ENCODE measurements around the gene BBOF1.
"Not testable (repeated sequence)": the region's sequence is repeated elsewhere in the genome, so short reads cannot be mapped to it uniquely, and the experiment has no call there.

BBOF1 gene, protein sequence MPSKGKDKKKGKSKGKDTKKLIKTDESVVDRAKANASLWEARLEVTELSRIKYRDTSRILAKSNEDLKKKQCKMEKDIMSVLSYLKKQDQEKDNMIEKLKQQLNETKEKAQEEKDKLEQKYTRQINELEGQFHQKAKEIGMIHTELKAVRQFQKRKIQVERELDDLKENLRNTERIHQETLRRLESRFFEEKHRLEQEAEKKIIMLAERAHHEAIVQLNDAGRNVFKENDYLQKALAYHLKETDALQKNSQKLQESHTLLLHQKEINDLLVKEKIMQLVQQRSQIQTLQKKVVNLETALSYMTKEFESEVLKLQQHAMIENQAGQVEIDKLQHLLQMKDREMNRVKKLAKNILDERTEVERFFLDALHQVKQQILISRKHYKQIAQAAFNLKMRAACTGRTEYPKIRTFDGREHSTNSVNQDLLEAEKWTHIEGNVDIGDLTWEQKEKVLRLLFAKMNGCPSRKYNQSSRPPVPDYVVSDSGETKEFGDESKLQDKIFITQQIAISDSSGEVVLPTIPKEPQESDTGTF

DNA sequence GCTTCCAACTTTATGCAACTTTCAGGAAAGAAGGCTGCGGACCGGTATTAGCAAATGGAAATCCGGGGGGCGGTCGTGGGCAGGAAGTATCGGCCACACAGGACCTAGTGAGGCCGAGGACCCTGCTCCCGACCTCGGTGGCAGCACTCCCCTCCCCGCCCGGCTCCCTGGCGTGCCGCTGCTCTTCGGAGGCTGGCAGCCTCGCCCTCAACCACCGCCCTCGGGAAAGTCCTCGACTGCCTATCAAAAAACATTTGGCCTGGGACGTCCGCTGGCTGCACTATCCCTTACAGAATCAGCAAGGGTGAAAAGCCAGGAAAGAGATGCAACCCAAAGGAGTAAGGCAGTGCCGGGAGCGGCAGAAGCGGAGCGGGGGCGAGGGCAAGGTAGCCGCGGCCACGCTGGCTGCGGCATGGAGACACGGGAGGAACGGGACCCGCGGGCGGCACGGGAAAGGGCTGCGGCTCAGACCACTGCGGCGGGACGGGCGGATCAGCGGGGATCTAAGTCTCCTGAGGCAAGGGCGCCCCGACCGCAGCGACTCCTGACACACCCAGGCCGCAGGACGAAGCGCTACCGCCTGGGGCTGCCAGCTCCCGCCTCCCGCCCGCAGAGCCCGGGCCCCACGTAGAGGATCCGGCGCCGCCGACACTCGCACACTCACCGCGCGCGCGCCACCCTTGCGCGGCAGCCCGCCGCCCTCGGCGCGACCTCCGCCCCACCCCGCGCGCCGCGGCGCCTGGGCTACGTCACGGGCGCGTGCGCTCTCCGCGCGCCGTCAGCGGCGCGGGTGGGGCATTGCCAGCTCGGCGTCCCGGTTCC is at the start of gene BBOF1, which contains the start of gene ENTPD5:
Gene BBOF1 (plus strand): TSS at position 764 of the 822 bp plus-strand sequence. CDS start 130 bp downstream, outside the sequence.
Gene ENTPD5 (minus strand): TSS at position 703 of the 822 bp plus-strand sequence. CDS start 31,186 bp downstream, outside the sequence.
- DNase-seq, result peak; percentile 88

DNA sequence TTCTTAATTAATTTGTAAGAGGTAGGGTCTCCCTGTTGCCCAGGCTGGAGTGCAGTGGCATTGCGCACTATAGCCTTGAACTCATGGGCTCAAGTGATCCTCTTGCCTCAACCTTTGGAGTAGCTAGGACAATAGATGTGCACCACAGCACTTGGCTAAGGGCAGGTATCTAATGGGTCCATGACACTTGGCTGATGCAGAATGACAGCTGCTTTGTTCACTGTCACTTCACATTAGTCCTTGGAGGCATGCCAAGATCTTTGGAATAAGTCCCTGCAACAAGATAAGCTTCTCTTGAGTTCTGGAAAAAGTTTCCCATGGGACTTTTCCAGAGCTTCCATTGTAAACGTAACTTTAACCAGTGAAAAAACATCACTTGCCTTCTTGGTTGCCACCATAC is 45.7 kb upstream of the BBOF1 start:
- no peak for DNase-seq

DNA sequence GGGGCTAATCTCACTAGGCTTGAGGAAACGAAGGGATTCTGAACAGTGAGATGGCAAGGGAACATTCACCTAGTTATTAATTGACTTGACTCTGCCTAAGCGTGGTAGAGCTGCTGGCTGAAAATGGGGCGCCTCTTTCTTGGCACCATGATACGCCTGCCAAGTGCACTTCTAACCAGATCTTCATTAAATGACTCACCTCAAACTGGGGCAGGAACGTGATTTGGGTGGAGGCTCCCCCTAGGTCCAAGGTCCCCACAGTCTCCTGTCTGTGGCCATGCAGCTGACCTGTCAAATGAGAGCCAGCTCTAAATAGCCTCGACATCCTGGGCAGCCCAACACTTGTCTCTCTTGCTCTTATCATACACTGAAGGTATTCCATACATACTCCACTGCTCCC is 43.0 kb upstream of the BBOF1 start:
- DNase-seq, result no peak

DNA sequence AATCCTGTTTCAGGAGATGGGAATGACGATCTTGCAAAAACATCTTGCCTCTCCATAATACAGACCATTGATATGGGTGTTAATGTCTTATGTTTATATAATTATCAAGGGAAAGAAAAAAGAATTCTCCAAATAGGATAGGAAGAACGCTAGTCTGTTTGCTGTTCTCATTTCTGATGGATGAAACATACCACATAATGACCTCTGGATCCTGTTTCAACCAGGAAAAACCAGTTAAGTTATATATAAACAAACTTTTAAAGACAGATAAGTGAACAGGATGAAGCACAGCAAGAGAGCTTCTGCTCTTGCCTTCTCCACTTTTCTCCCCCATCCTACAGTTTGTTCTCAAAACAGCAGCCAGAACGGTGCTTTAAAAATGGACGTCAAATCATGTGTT is 41.3 kb upstream of the BBOF1 start:
- DNase-seq, result no peak

DNA sequence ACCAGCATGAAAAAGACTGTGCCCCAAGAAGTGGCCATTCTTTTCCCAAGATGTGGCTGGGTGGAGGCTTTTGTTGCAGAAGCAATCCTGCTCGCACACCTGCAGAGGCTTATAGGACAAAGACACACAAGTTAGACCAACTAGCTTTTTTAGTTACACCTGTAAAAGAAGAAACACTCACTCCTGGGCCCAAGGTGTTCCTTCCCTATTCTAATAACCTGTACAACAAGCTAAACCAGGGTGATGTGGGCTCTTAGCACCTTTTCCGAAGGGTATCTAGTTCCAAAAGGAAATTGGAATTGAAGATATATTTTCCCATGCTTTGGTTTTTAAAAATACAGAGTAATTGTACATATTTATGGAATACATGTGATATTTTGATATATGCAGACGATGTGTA is 31.1 kb upstream of the BBOF1 start:
- DNase-seq, result no peak

DNA sequence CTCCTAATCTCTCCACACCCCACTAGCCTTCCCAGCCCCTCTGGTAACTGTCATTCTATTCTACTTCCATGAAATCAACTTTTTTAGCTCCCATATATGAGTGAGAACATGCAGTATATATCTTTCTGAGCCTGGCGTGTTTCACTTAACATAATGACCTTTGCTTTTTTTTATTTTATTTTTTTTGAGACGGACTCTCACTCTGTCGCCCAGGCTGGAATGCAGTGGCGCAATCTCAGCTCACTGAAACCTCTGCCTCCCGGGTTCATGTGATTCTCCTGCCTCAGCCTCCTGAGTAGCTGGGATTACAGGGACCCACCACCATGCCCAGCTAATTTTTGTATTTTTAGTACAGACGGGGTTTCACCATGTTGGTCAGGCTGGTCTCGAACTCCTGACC is 30.5 kb upstream of the BBOF1 start:
- not testable (repeated sequence) for DNase-seq

DNA sequence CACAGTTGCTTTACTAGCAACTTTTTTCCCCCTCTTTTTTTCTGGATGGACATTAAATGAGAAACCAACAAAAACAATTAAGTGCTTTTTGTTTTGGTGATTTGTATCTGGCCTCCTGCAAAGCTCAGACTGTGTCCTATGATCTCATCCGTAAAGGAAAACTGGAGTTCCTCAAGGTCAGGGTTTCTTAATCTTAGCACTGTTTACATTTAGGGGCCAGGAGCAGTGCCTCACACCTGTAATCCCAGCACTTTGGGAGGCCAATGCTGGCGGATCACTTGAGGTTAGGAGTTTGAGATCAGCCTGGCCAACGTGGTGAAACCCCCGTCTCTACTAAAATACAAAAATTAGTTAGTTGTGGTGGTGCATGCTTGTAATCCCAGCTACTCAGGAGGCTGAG is 28.1 kb upstream of the BBOF1 start:
- no peak for DNase-seq

DNA sequence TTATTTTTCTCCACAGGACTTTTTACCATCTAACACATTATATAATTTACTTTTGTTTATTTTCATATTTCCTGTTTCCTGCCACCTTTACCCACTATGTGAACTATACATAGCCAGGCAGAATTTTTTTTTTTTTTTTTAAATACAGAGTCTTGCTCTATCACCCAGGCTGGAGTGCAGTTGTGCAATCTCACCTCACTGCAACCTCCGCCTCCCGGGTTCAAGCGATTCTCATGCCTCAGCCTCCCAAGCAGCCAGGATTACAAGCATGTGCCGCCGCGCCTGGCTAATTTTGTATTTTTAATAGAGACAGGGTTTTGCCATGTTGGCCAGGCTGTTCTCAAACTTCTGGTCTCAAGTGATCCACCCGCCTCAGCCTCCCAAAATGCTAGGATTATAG is 24.2 kb upstream of the BBOF1 start:
- DNase-seq, result not testable (repeated sequence)

DNA sequence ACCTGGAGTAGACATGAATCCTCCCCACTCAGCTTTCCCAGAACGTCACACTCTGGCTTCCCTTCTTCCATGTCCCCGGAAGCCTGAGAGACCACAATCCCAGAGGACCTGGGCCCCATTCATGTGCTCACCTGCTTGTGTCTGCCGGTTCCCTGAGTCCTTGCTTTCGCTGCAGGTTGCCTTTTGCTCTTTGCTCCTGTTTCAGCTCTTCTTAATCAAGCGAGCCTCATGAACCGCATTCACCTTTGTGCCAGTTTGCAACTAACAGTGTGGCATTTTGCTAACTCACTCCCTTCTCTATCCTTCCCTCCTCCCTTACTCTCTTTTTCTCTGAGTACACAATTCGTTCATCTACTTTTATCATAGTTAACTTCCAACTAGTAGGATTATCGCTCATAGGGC is 23.2 kb upstream of the BBOF1 start:
- no peak for DNase-seq

DNA sequence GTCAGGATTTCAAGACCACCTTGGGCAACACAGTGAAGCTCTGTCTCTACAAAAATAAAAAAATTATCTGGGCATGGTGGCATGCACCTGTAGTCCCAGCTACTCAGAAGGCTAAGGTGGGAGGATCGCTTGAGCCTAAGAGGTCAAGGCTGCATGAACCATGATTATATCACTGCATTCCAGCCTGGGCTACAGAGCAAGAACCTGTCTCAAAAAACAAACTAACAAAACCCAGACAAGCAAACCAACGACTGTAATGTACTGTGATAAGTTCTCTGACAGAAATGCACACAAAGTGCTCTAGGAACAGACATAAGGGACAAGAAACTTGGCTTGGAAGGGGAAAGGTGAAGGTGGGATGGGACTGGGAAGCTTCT is 22.4 kb upstream of the BBOF1 start:
- no peak for DNase-seq

DNA sequence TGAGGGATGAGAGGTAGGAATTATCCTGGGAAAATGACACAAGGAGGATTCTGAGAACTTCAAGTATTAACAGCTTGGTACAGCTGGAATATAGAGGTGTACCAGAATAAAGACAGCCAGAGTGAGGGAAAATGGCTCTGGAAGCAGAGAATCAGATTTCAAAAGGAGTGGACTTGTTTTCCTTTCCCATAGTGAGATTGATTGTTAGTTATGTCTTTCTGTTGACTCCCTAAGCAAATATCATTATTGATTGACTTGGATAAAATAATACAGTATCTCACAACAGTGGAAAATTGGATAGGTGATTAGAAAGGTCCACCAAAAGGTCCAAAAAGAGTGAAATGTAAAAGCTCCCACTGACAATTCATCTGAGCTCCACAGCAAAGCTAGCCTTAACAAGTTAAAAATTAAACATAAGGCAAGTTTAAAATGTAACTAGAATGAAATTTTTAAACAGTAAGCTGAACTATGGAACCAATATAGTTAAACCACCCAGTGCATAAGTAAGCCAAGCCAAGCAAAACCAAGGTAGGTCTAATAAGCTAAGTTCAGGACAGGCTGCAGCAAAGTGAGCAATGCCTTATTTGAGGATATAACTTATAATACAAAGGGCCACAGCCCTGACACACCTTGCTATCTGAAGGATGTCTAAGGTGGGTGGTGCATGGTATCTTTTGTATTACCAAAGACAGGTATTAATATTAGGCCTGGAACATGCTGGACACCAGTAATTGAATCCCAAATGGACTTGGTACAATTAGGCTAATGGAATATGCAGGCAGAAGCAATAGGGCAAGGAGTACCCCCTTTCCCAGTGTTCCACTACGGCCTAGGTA is 21.8 kb upstream of the BBOF1 start:
- DNase-seq, result no peak

DNA sequence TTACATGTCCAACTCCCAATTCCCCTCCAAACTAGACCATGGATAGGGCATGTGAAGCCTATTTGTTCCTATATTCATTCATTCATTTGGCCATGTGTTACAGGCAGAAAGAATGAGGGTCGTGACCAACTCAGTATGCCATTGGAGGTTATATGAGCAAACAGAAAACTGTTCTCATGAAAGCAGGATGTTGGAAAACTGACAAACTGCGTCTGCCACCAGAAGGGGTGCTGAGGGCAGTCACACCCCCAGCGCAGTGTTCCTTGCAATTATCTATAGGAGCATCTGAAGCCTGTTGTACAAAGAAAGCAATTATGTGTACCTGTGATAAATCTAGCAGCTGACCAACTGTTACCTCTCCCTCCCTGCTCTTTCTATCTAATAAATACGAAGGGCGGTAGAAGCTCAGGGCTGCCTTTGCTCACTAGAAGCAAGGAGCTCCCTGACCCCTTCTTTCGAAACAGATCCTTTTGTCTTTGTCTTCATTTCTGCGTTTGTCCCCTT is 21.2 kb upstream of the BBOF1 start:
- no peak for DNase-seq

DNA sequence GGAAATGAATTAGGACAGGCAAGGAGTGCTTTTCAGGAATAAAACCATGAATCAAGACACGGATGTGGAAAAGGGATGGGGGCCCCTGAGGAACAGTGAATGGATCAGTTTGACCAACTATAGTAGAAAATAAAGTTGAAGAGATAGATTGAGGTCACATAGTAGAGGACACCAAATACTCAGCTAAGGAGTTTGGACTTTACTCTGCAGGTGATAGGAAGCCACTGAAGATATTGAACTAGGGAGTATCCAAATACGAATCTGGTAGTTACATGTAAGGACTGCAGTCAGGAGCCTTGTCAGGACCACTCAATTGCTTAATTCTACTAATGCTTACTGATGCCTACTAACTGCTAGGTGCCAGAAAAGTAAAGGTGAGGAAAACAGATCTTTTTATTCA is 20.4 kb upstream of the BBOF1 start:
- DNase-seq, result no peak

DNA sequence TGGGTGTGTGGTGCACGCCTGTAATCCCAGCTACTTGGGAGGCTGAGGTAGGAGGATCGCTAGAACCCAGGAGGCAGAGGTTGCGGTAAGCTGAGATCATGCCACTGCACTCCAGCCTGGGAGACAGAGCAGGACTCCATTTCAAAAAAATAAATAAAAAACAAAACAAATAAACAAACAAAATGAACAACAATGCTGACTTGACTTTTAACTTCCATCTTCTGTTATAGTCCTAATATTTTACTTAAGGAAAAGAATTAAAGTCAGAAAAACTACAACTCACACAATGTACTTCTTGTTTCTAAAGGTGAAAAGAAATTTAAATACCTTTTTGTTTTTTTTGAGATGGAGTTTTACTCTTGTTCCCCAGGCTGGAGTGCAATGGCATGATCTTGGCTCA is 13.5 kb upstream of the BBOF1 start:
- DNase-seq, result not testable (repeated sequence)

DNA sequence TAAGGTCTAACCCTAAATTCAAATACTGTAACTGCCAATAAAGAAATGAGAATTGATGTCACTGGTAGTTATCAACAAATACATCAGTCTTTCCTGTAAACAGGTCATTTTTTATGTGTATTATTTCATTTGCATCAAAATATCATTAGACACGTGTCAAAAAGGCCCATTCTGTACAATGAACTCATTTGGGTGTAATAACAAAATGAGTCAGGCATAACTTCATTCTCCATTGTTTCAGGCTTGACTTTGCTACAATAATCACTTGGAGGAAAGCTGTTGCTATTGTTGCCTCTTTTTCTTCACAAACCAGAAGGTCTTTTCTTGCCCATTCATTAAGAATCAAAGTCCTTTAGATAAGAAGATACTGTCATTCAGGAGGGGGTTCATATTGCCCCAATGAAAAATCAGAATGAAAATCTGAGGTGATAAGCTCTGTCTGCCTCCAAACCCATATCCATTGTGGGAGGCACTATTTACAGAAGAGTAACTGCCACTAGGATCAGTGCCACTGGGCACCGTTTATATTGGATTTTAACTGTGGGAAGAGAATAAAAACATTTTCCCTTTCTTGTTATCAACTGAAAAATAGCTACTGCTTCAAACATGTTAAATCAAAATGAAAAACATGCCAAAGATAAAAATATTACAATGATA is 10.2 kb upstream of the BBOF1 start:
- no peak for DNase-seq

DNA sequence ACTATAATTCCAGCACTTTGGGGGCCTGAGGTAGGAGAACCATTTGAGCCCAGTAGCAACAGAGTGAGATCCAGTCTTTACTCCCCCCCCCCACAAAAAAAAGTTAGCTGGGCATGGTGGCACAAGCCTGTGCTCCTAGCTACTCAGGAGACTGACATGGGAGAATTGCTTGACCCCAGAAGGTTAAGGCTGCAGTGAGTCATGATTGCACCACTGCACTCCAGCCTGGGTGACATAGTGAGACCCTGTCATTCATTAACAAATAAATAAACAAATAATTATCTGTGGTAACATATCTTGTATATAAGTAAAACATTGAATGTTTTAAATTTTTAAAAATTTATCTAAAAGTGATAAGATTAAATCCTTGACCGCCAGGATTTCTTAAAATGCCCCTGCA is 4.8 kb upstream of the BBOF1 start:
- DNase-seq, result no peak

DNA sequence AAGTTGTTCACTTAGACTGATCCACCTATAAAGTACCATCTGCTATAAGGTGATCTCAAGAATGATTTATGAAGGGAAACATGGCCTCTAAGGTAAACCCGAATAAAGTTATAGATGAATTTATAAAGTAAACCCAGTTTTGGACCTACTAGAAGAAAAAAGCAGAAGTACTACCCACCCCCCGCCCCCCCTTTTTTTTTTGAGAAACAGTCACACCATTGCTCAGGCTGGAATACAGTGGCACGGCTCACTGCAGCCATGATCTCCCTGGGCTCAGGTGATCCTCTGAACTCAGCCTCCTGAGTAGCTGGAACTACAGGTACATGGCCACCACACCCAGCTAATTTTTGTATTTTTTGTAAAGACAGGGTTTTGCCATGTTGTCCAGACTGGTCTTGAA is 4.0 kb upstream of the BBOF1 start:
- DNase-seq, result no peak

DNA sequence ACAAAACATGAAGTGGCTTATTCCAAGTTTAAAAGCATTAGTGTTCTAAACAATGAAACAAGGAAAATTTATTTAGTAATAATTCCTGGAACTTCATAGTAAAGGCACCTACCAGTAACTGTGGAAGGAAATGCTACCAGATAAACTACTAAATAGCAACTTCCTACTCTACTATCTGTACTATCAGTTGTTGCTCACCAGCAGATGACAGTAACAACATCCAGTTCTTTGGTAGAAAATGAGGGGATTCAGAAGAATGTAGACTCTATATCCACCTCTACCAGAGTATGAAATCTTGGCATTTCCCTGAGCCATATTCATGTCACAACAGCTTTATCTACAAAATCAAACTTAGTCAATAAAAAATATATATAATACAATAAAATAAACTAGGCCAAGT is 3.2 kb upstream of the BBOF1 start:
- no peak for DNase-seq

DNA sequence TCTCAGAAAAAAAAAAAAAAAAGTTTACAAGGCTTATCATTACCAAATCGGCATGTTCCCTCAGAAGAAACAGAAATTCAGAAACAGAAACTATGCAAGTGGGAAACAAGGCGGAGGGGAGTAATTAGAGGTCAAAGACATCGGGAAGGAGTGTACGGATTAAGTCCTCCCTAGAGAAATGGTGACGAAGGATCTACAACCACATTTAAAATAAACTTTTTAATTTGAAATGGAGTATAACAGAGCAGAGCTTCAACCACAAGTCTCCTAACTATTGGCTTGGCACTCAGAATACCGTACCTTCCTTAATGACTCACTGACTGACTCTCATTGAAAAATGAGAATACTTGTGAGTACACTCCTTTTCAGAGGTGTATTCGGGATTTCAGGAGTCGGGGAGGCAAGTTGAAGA is 969 bp upstream of the BBOF1 start:
- DNase-seq, result no peak

DNA sequence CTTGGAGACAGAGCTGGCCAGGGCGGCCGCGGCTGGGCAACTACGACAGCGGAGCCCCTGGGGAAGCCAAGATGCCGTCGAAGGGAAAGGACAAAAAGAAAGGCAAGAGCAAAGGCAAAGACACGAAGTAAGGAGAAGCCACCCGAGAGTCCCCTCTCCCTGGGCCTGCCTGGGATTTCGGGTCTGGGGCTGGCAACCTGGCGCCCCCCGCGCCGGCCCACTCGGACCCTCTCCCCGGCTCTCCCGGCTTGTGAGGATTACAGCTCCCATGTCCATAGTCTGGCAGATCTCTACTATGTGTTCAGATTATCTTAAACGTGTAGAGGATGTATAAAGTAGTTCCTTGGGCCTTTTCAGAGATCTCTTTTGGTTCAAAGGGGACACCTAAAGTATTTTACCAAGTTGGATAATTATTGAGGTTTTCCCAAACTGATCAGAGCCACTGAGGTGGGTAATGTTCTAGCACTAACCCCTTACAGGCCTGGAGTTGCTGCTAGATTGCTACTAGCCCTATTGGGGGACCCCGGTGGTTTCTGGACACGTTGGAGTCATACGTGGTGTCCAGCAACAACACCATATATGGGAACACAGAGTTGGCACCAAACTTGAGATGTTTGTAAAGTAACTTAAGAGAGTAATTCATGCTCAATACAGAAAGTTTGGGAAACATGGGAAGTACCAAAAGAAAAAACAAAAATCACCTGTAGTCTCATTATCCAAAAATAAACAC is 424 bp downstream of the BBOF1 start:
- no peak for DNase-seq

DNA sequence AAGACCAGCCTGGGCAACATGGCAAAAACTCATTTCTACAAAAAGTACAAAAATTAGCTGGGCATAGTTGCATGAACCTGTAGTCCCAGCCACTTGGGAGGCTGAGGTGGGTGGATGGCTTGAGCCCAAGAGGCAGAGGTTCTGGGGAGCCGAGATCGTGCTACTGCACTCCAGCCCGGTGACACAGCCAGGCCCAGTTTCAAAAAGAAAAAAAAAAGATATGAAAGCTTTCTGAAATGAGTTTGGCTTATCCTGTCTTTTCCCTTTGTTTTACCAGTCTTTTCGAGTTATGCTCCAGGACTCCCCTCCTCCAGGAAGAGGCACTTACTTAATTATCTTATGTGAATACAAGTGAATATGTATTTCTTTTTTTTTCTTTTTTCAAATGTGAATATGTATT is 3.2 kb downstream of the BBOF1 start:
- DNase-seq, result no peak
